ENCODE measurements around the gene DUSP3.
"Not testable (repeated sequence)": the region's sequence is repeated elsewhere in the genome, so short reads cannot be mapped to it uniquely, and the experiment has no call there.

DUSP3 gene

DNA sequence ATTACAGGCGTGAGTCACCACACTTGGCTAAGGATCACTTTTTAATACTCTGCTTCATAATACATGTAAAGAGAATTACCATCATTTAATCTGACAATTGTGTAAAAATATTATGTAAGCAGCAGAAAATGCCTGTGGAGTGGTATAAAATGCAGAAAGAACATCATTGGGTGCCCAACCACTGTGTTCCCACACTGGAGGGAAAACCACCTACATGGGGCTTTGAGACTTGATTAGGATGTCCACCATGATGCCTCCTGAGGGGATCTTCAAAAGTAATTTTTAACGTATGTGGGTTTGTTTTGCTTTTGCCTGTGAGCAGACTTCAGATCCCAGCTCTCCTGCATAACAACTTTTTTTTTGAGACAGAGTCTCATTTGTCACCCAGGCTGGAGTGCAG, 20.3 kb upstream of the DUSP3 start:
- no peak for DNase-seq

DNA sequence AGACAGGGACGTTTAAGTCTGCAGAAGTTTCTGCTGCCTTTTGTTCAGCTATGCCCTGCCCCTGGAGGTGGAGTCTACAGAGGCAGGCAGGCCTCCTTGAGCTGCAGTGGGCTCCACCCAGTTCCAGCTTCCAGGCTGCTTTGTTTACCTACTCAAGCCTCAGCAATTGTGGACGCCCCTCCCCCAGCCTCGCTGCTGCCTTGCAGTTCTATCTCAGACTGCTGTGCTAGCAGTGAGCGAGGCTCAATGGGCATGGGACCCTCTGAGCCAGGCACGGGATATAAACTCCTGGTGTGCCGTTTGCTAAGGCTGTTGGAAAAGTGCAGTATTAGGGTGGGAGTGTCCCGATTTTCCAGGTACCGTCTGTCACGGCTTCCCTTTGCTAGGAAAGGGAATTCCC, 19.2 kb upstream of the DUSP3 start:
- not testable (repeated sequence) for DNase-seq

DNA sequence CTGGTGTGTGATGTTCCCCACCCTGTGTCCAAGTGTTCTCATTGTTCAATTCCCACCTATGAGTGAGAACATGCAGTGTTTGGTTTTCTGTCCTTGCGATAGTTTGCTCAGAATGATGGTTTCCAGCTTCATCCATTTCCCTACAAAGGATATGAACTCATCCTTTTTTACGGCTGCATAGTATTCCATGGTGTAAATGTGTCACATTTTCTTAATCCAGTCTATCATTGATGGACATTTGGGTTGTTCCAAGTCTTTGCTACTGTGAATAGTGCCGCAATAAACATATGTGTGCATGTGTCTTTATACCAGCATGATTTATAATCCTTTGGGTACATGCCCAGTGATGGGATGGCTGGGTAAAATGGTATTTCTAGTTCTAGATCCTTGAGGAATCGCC, 13.9 kb upstream of the DUSP3 start:
- DNase-seq, result not testable (repeated sequence)

DNA sequence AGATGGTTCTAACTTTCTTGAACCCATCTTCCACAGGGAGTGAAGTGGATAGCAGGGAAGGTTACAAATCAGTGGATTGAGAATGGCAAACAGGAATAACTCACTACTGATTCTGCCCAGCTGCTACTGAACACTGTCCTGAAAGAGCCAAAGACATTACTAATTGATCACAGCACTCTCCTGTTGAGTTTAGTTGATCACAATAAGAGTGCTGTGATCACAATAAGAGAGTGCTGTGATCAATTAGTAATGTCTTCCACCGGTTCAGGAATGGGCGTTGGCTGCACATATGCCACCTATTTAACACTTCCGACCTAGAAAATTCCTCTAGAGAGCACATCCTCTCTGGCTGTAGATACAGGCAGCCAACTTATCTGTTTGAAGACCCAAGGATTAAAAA, 12.8 kb upstream of the DUSP3 start:
- no peak for DNase-seq

DNA sequence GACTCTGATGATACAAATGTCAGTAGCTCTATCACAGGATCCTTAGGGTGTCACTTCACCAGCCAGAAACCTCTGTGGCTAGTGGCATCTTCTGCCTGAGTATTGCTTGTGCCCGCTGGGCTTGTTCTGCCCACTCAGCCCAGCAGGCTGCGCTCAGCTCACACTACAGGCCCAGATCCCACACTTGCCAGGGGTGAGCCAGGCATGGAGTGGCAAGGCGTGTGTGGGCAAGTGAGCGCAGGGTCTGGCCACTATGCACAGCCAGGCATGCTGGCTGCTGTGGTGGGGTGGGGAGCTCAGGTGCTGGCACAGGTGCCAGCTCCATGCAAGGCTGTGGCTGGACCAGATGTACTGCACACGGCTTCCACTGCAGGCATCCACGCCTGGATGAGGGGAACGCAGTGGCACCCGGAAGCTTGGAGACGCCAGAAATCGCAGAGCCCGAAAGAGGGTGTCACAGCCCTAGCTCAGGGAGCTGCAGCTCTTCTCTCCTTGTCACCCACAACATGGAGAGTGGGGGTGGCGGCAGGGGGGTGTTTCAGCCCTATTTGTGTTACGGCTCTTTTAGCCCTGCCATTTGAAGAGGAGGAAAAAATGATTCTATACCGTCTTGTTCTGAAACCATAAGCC, 11.6 kb upstream of the DUSP3 start:
- DNase-seq, result no peak

DNA sequence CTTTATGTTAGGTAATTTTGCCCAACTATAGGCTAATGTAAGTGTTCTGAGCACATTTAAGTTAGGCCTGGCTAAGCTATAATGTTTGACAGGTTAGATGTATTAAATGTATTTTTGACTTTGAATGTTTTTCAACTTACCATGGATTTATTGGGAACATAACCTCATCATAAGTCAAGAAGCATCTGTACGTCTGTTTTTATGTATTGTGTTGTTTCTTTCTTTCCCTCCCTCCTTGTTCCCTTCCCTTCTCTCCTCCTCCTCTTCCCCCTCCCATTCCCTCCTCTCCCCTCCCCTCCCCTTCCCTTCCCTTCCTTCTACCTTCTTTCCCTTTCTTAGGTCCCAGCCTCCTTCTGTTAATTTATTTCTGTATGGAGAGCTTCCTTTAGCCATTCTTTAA, 10.7 kb upstream of the DUSP3 start:
- no peak for DNase-seq

DNA sequence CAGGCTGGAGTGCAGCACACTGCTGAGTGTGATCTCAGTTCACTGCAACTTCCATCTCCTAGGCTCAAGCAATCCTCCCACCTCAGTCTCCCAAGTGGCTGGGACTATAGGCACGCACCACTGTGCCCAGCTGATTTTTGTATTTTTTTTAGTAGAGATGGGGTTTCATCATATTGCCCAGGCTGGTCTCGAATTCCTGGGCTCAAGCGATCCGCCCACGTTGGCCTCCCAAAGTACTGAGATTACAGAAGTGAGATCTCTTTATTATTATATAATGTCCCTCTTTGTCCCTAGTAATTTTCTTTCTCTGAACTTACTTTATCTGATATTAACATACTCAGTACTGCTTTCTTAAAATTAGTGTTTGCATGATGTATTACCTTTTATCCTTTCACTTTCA, 9.8 kb upstream of the DUSP3 start:
- no peak for DNase-seq

DNA sequence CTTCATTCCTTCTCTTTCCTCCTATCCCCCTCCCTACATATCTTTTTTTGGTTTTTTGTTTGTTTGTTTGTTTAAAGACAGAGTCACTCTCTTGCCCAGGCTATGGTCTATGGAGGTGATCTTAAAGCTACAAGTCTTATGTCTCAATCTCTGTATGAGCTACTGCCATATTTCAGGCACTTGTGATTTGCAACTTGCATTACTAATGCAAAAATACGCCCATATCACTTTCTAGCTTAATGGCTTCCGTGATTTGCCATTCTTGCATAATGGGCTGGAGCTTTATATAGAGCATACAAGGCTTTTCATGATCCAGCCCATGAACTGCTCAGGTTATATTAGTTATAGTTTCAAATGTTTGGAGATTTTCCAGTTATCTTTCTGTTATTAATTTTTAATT, 9.0 kb upstream of the DUSP3 start:
- no peak for DNase-seq

DNA sequence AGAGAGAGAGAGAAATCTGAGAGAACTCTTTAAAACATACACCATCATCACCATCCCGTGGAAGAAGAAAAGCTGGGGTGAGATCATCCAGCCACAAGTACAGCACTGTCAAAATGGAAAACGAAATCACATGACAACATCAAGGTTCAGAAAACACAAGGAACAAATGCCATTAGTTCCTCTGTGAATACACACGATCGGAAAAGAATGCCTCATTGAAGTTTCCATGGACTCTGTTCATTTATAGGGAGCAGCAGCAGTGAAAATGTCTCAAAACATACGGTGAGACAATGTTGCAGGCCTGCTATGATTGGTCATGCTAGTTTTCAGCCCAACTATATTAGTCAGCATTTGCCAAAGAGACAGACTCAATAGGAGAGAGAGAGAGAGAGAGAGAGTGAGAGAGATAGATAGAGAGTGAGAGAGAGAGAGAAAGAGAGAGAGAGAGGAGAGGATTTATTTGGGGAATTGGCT, 5.9 kb upstream of the DUSP3 start:
- no peak for DNase-seq

DNA sequence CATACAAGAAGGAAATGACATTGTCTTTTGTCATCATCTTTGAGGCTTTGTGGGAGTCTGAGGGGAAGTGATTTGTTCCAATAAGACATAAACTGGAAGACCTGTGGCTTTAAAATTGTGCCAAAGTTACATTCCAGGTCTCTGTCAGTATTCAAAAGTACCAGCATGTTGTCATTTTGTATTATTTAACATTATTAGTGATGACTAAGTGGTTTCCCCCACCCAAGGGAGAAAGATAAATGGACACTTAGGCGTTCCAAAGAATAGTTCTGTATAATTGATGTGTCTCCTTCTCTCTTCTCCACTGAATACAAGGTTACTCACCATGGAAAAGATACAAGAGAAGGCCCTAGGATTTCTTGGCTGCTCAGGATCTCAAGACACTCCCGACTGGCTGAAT, 5.3 kb upstream of the DUSP3 start:
- DNase-seq, result no peak

DNA sequence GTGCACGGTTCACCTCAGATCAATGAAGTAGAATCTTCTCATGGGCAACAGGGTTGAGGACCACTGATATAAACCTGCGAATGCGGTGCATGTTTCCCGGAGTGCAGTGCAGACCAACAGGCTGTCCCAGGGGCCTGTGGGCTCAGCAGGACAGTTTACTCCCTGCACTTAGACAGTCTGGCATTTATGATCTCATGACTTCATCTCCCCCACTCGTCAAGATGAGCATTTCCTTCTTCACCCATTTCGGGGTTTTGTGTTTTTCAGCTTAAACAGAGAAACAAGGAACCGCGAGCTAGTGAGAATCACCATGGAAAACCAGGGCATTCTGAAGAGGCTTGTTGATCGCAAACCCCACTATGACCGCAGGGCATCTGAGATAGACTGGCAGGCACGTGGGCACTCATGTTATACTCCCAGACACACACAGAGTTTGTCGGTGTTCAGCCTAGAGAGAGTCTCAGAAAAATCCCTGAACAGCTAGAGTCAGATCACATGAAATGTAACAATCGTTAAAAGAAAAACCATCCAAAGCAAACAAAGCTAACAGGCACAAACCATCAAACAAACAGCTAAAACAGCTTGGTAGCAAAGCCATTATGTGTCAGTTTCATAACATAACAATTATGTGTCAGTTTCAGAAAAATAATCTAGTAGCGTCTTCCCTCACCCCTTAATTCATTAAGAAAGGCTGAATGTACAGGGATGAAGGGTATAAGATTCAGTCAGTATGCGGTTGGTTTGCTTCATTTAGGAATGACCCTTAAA, 4.3 kb upstream of the DUSP3 start:
- no peak for DNase-seq

DNA sequence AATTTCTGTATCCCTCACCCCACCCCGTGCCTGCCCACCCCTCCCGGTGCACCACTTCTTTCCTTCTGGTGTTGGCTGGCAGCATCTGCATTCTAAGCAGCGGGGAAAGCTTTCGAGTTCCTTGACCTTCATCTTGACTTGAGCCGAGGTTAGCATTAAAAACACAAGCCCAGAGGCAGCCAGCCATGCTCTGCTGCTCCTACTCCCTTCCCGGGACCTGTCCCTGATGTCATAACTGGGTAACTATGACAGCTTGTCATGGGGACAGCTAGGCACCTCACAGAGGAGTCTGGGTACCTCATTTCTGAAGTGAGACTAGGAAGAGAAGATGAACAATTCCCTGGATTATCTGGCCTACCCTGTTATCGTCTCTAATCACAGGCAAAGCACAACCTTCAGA, 1.4 kb upstream of the DUSP3 start, which contains the start of gene CFAP97D1:
Gene CFAP97D1, plus strand, starts transcription at position 301 of the 400 bp plus-strand sequence. Its CDS starts 28 bp downstream, at position 329.
- DNase-seq, result no peak

DNA sequence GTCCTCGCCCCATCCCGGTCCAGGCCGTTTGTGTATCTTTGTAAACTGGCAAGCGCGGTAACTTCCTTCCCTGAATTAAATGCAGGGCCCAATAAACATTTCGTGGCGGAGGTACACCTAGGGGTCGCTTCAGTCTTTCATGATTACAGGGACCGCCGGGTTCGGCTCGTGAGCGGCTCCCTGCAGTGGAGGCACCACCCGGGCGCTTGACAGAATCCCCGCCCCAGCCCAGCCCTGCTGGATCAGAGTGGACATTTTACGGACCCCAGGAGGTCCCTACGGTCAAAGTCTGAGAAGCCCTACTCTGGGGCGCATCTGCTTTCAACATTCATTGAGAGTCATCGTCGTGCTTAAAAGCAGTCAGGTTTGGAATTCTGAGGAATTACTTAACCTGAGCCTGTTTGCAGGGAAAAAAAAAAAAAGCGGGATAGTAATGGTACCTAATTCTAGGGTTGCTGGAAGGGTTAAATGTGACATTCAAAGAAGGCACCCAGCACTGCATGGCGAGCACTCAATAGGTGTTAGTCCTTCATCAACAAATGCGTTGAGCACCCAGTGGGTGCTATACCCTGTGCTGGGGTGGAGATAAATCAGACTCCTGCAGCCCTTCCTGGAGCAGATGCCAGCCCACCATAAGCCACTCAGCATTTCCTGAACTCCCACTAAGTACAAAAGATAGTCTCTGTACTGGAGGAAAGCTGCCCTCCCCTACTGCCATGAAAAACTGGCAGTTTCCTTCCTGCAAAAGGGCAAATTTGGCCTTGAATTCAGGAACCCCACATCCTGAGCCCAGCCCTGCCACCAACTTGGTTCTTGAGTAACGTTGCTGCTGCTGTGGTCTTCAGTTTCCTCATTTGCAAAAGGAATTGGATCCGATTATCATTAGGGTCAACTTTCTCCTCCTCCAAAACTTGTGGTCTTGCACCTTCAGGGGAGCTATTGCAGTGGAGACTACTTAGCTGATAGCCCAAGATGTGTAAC, 658 bp upstream of the DUSP3 start:
- no peak for DNase-seq

DNA sequence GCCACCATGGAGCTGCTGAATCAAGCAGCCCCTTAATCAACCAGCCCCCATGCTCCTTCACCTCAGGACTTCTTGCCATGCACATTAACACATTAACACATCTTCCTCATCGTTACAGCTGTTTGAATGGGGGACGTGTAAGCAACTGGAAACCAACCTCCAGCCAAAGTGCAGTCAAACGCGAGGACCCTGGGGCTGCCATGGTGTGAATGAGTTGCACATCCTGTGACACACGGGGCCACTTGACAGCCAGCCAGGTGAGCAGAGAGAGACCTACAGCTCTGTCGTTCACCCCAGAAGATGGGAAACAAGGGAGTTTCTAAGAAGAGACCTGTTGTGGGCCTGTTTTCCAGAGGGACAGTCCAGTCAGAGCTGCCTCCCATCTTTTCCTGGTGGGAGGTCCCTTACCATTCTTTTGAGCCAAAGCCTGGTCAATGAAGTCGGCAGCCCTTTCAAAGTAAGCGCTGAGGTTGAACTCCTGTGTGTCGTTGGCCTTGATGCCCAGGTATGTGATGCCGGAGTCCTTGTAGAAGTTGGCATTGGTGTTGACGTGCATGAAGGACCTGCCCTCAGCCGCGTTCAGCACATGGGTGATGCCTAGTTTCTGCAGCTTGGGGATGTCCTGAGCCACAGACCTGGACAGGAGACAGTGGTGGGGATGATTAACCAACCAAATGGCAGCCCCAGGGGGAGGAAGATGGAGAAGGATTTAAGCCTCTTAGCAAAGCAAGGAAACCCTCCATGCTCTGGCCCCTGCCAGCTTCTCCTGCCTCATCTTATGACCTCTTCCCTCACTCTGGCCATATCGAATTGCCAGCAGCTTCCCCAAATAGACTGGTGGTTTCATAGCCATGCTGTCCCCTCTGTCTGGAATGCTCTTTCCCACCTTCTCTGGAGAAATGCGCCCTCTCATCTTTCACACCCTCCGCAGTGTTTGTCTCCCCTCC, 4.2 kb downstream of the DUSP3 start:
- no peak for DNase-seq

DNA sequence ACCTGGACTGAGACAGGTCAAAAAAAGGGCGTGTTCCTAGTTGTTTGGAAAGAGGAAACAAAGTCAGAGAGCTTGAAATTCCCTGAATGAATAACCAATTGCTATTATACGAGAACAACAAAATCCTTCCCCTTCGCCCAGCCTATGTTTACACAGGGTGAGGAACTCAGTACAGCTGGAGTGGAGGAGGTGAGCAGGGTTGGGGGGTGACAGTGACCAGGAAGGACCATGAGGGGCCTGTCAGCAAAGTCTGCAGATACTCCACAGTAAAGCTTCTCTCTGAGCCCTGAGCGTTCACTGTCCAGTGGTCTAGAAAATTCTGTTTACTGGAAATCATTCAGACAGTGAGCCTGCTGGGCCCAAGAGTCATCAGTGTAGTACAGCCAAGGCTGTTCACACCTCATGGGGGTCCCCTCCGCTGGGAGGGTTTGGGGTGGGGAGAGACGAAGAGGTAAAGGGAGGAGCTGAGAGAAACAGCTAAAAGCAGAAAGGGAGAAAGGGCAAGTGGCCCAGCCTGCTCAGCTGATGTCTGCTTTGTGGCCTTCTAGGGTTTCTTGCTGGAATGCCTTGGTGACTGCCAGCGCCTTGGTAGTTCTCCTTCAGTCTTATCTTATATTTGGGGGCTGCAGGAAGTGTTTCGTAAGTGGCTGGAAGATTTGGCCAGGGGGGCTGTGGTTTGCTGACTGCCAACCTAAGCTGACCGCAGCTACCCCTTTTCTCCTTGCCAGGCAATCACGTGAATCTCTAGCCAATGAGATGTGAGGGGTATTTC, 5.7 kb downstream of the DUSP3 start:
- DNase-seq, result no peak

DNA sequence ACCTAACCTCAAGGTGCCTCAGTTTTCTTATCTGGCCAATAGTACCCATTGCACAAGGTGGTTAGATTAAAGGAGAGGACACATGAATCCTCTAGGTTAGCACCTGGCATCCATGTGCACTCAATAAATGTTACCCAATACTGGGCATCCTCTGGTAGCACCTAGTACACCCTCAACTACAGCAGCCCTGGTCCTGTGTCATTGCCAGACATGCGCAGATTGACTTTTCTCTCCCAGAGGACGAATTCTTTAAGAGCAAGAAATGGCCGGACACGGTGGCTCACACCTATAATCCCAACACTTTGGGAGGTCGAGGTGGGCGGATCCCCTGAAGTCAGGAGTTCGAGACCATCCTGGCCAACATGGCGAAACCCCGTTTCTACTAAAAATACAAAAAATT, 7.3 kb downstream of the DUSP3 start:
- no peak for DNase-seq

DNA sequence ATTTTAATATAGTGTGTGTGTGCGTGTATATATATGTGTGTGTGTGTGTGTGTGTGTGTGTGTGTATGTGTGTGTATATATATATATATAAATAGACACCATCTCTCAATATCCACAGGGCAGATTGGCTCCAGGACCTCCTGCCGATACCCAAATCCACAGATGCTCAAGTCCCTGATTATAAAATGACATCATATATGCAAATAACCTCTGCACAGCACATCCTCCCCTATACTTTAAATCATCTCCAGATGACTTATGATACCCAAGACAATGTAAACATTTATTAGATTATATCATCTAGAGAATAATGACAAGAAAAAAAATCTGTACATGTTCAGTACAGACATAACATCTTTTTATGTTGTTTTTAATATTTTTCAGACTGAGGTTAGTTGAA, 7.8 kb downstream of the DUSP3 start:
- no peak for DNase-seq

DNA sequence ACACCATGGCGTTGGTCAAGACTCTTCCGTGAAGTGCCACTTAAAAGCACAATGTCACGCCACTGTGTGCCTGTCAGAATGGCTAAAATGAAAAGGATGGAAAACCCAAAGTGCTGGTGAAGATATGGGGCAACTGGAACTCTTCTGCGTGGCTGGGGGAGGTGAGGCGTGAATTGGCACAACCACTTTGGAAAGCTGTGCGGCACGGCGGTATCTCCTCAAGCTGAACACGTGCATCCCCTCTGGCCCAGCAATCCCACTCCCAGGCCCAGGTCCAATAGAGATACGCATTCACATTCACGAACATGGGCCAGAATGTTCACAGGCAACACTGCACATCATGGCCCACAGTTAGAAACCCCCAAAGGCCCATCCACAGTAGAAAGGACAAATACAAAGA, 8.9 kb downstream of the DUSP3 start:
- DNase-seq, result no peak

DNA sequence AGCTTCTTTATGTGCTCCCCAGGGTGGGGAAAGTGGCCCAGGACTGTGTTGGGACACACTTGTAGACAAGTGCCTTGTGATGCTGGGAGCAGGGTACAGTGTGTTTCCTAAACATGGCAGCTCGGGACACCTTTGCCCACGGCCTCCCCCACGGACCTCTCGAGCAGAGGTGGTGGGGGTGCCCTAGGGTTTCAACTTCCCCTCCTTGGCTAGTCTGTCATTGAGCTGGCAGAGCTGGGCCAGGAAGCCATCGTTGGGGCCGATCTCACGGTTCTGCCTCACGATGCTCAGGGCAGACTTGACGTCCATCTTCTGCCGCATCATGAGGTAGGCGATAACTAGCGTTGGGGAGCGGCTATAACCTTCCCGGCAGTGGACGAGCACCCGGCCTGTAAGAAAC, 9.4 kb downstream of the DUSP3 start:
- DNase-seq, result no peak

DNA sequence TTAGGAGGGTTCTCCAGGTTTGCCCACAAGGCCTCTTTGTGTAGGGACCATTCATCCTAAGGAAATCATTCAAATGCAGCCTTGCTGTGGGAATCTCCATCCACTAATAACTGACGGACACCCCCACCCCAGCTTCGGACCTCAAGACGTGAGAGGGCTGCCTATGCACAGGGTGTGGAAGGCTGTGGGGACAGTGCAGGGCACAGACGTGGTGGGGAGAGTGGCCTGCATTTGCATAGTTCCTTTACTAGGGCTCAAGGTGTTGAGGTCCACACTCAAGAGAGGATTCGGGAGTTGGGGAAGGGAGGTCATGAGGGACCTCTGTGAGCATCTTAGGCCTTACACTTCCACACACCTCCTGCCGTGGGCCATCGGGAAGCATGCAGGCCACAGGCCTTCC, 9.8 kb downstream of the DUSP3 start:
- no peak for DNase-seq

DNA sequence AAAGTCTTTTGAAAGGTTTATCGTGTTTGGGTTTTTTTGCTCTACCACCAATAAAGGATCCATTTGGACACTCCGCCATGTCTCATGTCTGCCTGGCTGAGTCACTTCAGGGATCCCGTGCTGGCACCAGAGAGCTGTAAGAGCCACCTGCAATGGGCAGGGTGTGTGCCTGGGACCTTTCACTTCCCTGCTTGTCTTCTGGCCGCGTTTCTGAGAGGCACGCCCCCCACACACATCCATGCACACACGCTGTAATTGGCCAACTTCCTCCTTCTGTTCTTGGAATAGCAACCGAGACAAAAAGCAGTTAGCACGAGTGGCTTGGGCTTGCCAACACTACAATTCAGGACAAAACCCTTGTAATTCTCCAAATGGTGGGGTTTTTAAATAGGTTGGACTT, 10.4 kb downstream of the DUSP3 start:
- no peak for DNase-seq

DNA sequence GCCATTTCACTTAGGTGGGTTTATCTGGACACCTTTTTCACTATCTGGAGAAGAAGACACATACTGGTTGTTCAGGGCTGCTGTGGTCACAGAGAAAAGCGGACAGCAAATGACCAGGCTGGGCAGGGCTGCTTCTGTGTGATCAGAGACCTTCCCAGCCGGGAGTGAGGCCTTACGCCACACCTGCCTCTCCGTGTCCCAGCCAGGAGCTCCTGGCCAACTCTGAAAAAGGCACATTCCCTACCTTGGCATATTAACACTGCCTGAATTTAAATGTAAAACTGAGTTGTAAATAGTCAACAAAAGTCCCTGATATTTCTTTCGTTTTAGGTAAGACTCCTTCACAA, 11.1 kb downstream of the DUSP3 start:
- no peak for DNase-seq
